Cardiac muscle cell (in vitro differentiated cells and primary cell): ENCODE measurements around the gene ZNF536. TPM values are rescaled to one million over a fixed set of nuclear protein-coding genes. Genes with fewer than 3 reads are reported as not detected.

Source experiments
- DNase-seq, 2 donors: peaks; one replicate each; pipeline versions ENCODE4 v3.0.0 to v3.0.0-alpha.2; 2010 to 2017; ENCODE audit warnings: low read depth in 1 of 2, low spot score in 1 of 2
- H3K27ac ChIP-seq: fragments of 200-600 bp; sonication (generic); 2 replicates; pipeline ENCODE4 v1.5.1; 2016
- H3K27me3 ChIP-seq: fragments of 200-600 bp; sonication (generic); 2 replicates; pipeline ENCODE4 v1.6.0; 2016; ENCODE audit warnings: control low read depth
- H3K36me3 ChIP-seq: fragments of 200-600 bp; sonication (generic); 2 replicates; pipeline ENCODE4 v1.5.1; 2016; ENCODE audit warnings: control low read depth
- H3K4me1 ChIP-seq: fragments of 200-600 bp; sonication (generic); 2 replicates; pipeline ENCODE4 v1.8.1; 2017; ENCODE audit warnings: low read depth, mild to moderate bottlenecking, mixed run types
- H3K4me3 ChIP-seq: fragments of 200-600 bp; sonication (generic); 2 replicates; pipeline ENCODE4 v1.5.1; 2016; ENCODE audit warnings: mild to moderate bottlenecking
- H3K9me3 ChIP-seq: fragments of 200-600 bp; sonication (generic); 2 replicates; pipeline ENCODE4 v1.5.1; 2017; ENCODE audit warnings: low read depth, mild to moderate bottlenecking, control low read depth
- polyA plus RNA-seq: library from polyadenylated mRNA; unstranded; fragments of >200 nt; fragmentation: Nextera tagmentation; extraction: Ambion mirVana; gene quantifications from 2 replicates; pipeline ENCODE4 v1.2.1, GENCODE V29; 2016
- total RNA-seq: library from RNA; depleted of rRNA; stranded (reverse); fragments of >200 nt; gene quantifications from 2 replicates; pipeline ENCODE4 v1.2.3, GENCODE V29; 2016
- TF ChIP-seq, protein P1 (sequence below): IDR thresholded peaks from 2 replicates; pipeline ENCODE4 v1.5.1; 2012; ENCODE audit warnings: low read depth, mild to moderate bottlenecking, low read length

The ZNF536 gene
- total and polyA plus RNA-seq, 2 experiments from 2014 or later = 0.12 to 0.39 TPM

DNA sequence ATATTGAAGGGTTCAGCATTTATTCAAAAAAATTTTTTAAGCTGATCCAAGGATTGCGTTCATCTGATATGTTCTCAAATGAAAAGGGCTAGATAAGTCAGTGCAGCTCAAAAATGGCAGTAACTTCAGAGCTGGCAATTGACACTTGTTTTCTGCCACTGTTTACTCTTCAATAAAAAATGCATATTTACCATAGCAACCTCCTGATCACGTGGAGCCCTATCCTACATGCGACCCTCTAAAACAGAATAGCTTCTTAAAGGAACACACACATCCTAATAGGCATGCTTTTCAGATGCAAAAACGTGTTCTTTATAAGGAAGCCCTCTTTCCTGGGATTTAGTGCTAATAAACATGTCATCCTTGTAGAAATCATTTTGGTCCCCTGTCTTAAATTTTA, 150.2 kb downstream of the ZNF536 start:
- Histone ChIP-seq H3K27ac (no peak overlapping the region), H3K9me3 (no peaks in the 10 kb centered on the region), H3K4me3 (no peak overlapping the region), H3K27me3 (no peaks in the 10 kb centered on the region), H3K36me3 (no peaks in the 10 kb centered on the region), H3K4me1 (no peaks in the 10 kb centered on the region)
- DNase-seq = no peak
- TF ChIP-seq, protein P1, sequence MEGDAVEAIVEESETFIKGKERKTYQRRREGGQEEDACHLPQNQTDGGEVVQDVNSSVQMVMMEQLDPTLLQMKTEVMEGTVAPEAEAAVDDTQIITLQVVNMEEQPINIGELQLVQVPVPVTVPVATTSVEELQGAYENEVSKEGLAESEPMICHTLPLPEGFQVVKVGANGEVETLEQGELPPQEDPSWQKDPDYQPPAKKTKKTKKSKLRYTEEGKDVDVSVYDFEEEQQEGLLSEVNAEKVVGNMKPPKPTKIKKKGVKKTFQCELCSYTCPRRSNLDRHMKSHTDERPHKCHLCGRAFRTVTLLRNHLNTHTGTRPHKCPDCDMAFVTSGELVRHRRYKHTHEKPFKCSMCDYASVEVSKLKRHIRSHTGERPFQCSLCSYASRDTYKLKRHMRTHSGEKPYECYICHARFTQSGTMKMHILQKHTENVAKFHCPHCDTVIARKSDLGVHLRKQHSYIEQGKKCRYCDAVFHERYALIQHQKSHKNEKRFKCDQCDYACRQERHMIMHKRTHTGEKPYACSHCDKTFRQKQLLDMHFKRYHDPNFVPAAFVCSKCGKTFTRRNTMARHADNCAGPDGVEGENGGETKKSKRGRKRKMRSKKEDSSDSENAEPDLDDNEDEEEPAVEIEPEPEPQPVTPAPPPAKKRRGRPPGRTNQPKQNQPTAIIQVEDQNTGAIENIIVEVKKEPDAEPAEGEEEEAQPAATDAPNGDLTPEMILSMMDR = no peak

DNA sequence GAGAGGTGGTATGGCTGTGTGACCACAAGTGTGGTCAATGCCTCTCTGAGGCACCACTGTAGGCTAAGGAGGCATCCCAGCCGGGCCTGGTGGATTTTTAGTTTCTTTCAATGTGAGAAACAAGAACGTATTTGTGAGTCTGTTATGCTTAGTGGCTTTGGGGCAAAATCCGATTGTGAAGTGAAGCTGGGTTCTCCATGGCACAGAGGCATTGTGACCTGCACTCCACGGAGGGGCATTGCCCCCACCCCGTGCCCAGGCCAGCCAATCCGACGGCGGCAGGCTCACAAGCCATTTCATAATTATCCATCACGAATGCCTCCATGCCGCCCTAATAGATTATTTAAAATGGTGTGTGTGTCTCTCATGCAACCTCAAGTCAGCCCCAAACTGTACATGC, 151.6 kb downstream of the ZNF536 start:
- no peaks in the 10 kb centered on the region for H3K27me3 ChIP-seq
- H3K4me3 ChIP-seq = no peak overlapping the region
- H3K36me3 ChIP-seq = no peaks in the 10 kb centered on the region
- TF ChIP-seq, protein P1 = no peak
- no peak for DNase-seq
- no peak overlapping the region for H3K27ac ChIP-seq
- H3K9me3 ChIP-seq = no peaks in the 10 kb centered on the region
- no peaks in the 10 kb centered on the region for H3K4me1 ChIP-seq

- Histone ChIP-seq H3K4me3 (no peak overlapping the region), H3K9me3 (no peaks in the 10 kb centered on the region), H3K27me3 (no peaks in the 10 kb centered on the region), H3K27ac (no peak overlapping the region), H3K4me1 (no peaks in the 10 kb centered on the region), H3K36me3 (no peaks in the 10 kb centered on the region)
- DNase-seq = peak in 1 of 2 donors; percentile 4
- TF ChIP-seq, protein P1 = no peak
Measured at GRCh38 chr19:30525383-30525782, 153.2 kb downstream of the ZNF536 start.

DNA sequence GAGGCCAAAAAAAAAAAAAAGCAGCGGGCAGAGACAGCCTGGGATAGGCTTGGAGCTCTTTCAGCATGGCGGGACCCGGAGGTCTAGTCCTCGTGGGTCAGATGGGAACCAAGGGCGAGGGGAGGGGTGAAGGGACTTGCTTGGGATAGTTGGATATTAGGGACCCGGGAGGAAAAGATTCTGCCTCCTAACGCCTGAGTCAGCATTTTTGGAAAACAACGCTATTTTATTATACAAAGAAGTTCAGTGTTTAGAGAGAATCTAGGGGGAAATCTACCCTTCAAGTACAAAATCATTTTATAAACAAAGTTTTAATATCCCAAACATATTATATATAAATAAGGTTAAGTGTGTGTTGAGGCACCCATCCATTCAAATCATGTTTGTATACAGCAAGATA, 156.7 kb downstream of the ZNF536 start:
- no peak overlapping the region for H3K27ac ChIP-seq

GRCh38 chr19:30529876-30530275, 157.7 kb downstream of the ZNF536 start:
- Histone ChIP-seq H3K27me3 (no peaks in the 10 kb centered on the region), H3K4me3 (no peak overlapping the region), H3K27ac (no peak overlapping the region), H3K9me3 (no peaks in the 10 kb centered on the region), H3K36me3 (no peaks in the 10 kb centered on the region), H3K4me1 (no peaks in the 10 kb centered on the region)
- no peak for DNase-seq
- TF ChIP-seq, protein P1 = no peak

More for the DNA sequence above, 156.7 kb downstream of the ZNF536 start:
- Histone ChIP-seq H3K9me3 (no peaks in the 10 kb centered on the region), H3K27me3 (no peaks in the 10 kb centered on the region), H3K4me3 (no peak overlapping the region), H3K36me3 (no peaks in the 10 kb centered on the region), H3K4me1 (no peaks in the 10 kb centered on the region)
- TF ChIP-seq, protein P1 = no peak
- no peak for DNase-seq

DNA sequence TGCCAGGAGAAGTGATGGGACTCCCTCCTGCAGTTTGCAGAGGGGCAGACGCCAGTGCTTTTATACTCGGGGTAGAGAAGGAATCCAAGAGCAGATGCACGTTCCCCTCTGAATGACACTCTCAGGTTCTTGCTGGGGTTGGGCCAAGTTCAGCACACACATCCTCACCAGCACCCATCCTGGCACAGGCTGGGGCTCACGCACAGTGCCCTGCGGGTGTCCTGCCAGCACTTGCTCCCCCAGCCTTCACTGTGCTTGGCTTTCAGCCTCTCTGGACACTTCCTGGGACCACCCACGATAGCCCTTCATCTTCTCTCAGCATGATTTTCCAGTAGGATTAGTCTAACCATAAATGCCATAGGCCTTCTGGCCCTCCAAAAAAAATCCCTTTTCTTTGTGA, 158.6 kb downstream of the ZNF536 start:
- DNase-seq = no peak

More for the DNA sequence above, 158.6 kb downstream of the ZNF536 start:
- Histone ChIP-seq H3K36me3 (no peaks in the 10 kb centered on the region), H3K27ac (no peak overlapping the region), H3K27me3 (no peaks in the 10 kb centered on the region), H3K4me1 (no peaks in the 10 kb centered on the region), H3K4me3 (no peak overlapping the region), H3K9me3 (no peaks in the 10 kb centered on the region)
- TF ChIP-seq, protein P1 = no peak
